Omental fat pad (tissue), 4 donors: ENCODE data around the gene DNASE1. TPM values are rescaled to one million over a fixed set of nuclear protein-coding genes. Genes with fewer than 3 reads are reported as not detected.

Source experiments
- ATAC-seq: fragments of 150-250 bp; one replicate; pipeline ENCODE4 v1.9.1; 2016; ENCODE audit warnings: mild to moderate bottlenecking, moderate library complexity; ENCODE audit not compliant: low FRiP score
- DNase-seq: peaks from one replicate; pipeline ENCODE4 v3.0.0-alpha.2; 2019; ENCODE audit warnings: low spot score
- total RNA-seq, 4 donors: library from RNA; depleted of rRNA; stranded (reverse); fragments of >200 nt; gene quantifications; one replicate each; pipeline ENCODE4 v1.1.0, GENCODE V29; 2016
- TF ChIP-seq, protein P1 (sequence below), 3 donors: fragments of 450-650 bp; IDR thresholded peaks; one replicate each; pipeline ENCODE4 v1.5.1; 2016 to 2017; ENCODE audit warnings: antibody characterized with exemption in 3 of 3, mild to moderate bottlenecking in 3 of 3, moderate library complexity in 2 of 3

Gene DNASE1
- total RNA-seq, 4 donors from 2014 or later = 4.6 to 14.8 (median 12.3) TPM

DNA sequence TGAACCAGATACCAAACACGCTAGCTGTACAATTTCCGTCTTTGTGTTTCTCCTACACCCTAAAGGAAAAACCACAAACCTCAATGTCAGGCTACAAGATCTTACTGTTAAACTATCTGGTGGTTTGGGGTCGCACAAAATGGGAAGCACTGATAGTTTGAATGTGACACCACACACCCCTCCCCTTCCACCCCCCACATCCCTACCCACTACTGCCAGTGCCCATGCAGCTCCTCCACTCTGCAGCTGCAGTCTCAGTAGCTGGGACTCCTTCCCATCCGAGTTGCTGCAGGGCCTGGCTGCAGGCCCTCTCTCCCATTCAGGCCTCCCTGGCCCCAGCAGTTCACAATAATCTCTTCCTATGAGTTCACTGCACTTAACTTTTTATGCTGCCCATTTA, 44.5 kb downstream of the DNASE1 start:
- TF ChIP-seq, protein P1, sequence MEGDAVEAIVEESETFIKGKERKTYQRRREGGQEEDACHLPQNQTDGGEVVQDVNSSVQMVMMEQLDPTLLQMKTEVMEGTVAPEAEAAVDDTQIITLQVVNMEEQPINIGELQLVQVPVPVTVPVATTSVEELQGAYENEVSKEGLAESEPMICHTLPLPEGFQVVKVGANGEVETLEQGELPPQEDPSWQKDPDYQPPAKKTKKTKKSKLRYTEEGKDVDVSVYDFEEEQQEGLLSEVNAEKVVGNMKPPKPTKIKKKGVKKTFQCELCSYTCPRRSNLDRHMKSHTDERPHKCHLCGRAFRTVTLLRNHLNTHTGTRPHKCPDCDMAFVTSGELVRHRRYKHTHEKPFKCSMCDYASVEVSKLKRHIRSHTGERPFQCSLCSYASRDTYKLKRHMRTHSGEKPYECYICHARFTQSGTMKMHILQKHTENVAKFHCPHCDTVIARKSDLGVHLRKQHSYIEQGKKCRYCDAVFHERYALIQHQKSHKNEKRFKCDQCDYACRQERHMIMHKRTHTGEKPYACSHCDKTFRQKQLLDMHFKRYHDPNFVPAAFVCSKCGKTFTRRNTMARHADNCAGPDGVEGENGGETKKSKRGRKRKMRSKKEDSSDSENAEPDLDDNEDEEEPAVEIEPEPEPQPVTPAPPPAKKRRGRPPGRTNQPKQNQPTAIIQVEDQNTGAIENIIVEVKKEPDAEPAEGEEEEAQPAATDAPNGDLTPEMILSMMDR (IDR thresholded peaks at IDR 0.05) = no peak
- ATAC-seq (no peak), DNase-seq (no peak)

DNA sequence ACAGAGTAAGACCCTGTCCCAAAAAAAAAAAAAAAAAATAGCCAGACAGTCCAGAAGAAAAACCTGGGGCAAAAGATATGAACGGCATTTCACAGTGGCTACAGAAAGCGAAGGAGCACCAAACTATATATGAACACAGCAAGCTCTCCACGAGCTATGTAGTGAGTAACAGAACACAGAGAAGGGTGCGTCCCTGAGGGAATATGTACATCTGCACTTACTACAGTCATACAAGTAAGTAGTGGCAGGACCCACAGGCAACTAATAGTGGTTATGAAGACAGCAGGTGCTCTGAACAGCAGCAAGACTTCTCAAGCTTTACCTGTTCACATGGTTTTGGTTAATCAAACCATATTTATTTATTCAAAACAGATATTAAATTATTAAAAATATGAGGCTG, 47.0 kb downstream of the DNASE1 start:
- DNase-seq (no peak), ATAC-seq (no peak)
- TF ChIP-seq, protein P1 (IDR thresholded peaks at IDR 0.05) = no peak

DNA sequence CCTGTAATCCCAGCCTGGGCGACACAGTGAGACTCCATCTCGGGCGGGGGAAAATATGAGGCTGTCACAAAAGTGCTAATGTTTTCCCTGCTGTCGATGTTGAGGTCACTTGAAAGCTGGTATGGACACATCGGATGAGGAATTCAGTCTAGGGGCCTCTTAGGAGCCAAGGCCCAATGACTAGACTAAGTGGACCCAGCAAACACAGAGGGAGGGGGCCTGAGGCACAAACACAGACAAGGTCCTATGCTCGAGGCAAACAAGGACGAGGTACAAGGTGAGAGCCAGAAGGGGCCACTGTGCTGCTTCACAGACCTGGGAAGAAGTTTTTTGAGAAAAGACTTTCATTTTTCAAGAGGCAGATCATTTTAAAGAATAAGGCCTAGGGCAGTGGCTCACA, 47.6 kb downstream of the DNASE1 start:
- TF ChIP-seq, protein P1 (IDR thresholded peaks at IDR 0.05) = no peak
- no peak for ATAC-seq

DNA sequence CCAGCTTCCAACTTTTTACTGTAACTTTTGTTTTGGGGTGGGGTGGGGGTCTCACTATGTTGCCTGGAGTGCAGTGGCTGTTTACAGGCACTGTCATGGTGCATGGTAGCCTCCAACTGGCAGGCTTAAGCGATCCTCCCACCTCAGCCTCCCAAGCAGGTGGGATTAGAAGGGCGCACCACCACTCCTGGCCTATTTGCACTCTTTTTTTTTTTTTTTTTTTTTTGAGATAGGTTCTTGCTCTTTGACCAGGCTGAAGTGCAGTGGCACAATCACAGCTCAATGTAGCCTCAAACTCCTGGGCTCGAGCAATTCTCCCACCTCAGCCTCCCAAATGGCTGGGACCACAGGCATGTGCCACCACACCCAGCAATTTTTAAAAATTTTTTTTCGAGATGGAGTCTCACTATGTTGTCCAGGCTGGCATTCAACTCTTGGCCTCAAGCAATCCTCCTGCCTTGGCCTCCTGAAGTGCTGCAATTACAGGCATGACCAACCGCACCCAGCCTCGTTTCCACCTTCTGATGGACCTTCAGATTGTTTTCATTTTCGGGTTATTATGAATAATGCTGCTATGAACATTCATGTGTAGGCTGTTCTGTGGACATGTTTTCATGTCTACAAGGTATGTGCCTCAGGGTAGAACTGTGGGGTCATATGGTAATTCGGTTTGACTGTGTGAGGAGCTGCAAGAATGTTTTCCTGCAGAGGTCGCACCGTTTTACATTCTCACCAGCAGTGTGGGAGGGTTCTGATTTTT, 51.9 kb downstream of the DNASE1 start:
- DNase-seq = no peak
- no peak for ATAC-seq

More for the DNA sequence above, 47.6 kb downstream of the DNASE1 start:
- no peak for DNase-seq

More for the DNA sequence above, 51.9 kb downstream of the DNASE1 start:
- TF ChIP-seq, protein P1 (IDR thresholded peaks at IDR 0.05) = no peak

Other genes starting within 250 kb of the DNASE1 start
- 1 to 10 TPM; 2.0 to 3.3 (median 2.7) TPM for gene ZNF597, start 211.2 kb upstream of the DNASE1 start, total RNA-seq
- 10 to 100 TPM; 17.0 to 31.7 (median 26.5) TPM for gene NAA60, start 211.0 kb upstream of the DNASE1 start, total RNA-seq
- gene C16orf90, start 159.2 kb upstream of the DNASE1 start, total RNA-seq = not detected
- gene CLUAP1, start 153.7 kb upstream of the DNASE1 start, total RNA-seq = 10 to 100 TPM in 2 of 4 donors, 1 to 10 TPM in 2; 8.5 to 17.8 (median 12.5) TPM
- 1 to 10 TPM in 3 of 4 donors, under 1 TPM in 1; 0.65 to 4.1 (median 1.1) TPM for gene NLRC3, start 77.3 kb upstream of the DNASE1 start, total RNA-seq
- gene SLX4, start 43.1 kb upstream of the DNASE1 start, total RNA-seq = 1 to 10 TPM; 2.9 to 4.4 (median 3.3) TPM
- gene TRAP1, start 62.8 kb downstream of the DNASE1 start, total RNA-seq = 10 to 100 TPM; 53.4 to 79.9 (median 70.5) TPM
- 100 to 1,000 TPM in 1 of 4 donors, 10 to 100 TPM in 3; 38.9 to 105 (median 51.8) TPM for gene CREBBP, start 226.0 kb downstream of the DNASE1 start, total RNA-seq